ENCODE data around the gene C1GALT1. TPM values are rescaled to one million over a fixed set of nuclear protein-coding genes. Genes with fewer than 3 reads are reported as not detected.

C1GALT1 gene
- total and polyA plus RNA-seq, 12 donors: 3.6 to 217 (median 18.2) TPM

DNA sequence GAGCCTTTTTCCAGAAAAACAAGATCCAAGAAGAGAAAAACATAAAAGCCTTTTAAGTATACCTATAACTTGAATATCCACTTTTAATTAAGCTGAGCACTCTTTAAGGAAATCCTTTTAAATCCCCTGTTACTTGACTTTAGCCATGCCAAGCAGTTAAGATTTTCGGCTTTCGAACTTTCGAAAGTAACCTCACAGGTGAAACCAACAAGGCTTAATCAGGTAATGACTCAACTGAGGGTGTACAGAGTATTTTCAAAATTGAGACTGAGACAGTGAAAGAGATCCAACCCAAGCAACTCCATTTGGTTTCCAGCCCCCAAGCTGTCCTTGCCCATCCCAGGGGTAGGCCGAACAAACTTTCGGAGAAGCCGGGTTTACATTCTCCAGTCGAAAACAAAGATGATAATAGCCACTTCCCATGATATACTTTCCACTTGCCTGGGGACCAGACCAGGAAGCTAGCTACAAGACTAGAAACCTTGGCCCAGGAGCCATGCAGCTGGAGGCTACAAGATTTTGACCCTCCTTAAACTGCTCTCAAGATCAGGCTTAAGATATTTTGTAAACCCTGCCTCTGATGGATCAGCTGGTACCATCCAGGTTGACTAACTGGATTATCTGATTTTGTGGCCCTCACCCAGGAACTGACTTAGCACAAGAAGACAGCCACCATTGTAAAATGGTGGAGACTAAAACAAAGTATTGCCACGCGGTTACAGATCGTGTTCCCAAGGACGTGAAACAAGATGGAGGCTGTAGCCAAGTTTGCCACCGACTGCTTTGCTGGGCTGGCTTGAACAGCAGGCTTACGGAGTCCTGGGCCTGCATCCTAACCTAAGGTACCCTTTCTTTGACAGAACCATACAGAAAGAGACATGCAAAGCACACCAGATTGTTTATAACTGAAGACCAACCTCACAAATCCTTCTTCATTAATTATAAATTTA lies 32.3 kb downstream of the C1GALT1 start:
- Histone ChIP-seq H3K27ac (no peak overlapping the region), H3K27me3 (no peaks in the 10 kb centered on the region), H3K36me3 (replicated peaks in 1 of 2) (no peaks in the 10 kb centered on the region), H3K4me1 (replicated peaks in 1 of 2) (no peaks in the 10 kb centered on the region), H3K9me3 (replicated peaks in 1 of 3) (no peaks in the 10 kb centered on the region), H3K4me3 (no peak overlapping the region)
- TF ChIP-seq POLR2A (IDR thresholded peaks at IDR 0.05): no peak
- TF ChIP-seq, protein P1, sequence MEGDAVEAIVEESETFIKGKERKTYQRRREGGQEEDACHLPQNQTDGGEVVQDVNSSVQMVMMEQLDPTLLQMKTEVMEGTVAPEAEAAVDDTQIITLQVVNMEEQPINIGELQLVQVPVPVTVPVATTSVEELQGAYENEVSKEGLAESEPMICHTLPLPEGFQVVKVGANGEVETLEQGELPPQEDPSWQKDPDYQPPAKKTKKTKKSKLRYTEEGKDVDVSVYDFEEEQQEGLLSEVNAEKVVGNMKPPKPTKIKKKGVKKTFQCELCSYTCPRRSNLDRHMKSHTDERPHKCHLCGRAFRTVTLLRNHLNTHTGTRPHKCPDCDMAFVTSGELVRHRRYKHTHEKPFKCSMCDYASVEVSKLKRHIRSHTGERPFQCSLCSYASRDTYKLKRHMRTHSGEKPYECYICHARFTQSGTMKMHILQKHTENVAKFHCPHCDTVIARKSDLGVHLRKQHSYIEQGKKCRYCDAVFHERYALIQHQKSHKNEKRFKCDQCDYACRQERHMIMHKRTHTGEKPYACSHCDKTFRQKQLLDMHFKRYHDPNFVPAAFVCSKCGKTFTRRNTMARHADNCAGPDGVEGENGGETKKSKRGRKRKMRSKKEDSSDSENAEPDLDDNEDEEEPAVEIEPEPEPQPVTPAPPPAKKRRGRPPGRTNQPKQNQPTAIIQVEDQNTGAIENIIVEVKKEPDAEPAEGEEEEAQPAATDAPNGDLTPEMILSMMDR (IDR thresholded peaks at IDR 0.05): no peak
- intact Hi-C loops (cut with DNase I): no loop called here
- WGBS, 4 donors: 91 to 97% (median 96%) methylated on average over 13 of the region's 13 CpGs
- no peak for DNase-seq

GRCh38 chr7:7216279-7216678 lies 33.9 kb downstream of the C1GALT1 start:
- no peak for TF ChIP-seq POLR2A (IDR thresholded peaks at IDR 0.05)
- TF ChIP-seq, protein P1 (IDR thresholded peaks at IDR 0.05): no peak
- DNase-seq: no peak
- no peaks in the 10 kb centered on the region for H3K36me3 ChIP-seq (replicated peaks in 1 of 2)
- H3K4me3 ChIP-seq: no peak overlapping the region
- intact Hi-C loops (cut with DNase I): no loop called here
- peaks cover 0 to 6% of the 10 kb centered on the region in 2 donors for H3K4me1 ChIP-seq (replicated peaks in 1 of 2)
- 91 to 97% (median 94%) methylated on average over 6 of the region's 6 CpGs for WGBS, 4 donors
- no peak overlapping the region for H3K27ac ChIP-seq
- H3K27me3 ChIP-seq: no peaks in the 10 kb centered on the region
- no peaks in the 10 kb centered on the region for H3K9me3 ChIP-seq (replicated peaks in 1 of 3)

DNA sequence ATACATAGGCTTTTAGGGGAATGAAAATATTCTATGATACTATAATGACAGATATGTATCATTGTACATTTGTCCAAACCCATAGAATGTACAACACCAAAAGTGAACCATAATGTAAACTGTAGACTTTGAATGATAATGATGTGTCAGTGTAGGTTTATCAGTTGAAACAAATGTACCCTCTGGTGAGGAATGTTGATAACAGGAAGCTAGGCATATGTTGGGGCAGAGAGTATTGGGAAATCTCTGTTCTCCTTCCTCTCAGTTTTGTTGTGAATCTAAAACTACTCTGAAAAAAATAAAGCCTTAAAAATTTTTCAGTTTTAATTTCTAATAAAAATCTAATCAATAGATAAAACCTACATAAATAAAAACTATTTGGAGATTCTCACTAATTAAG lies 36.9 kb downstream of the C1GALT1 start:
- no peaks in the 10 kb centered on the region for H3K27me3 ChIP-seq
- H3K36me3 ChIP-seq (replicated peaks in 1 of 2): no peaks in the 10 kb centered on the region
- no peaks in the 10 kb centered on the region for H3K9me3 ChIP-seq (replicated peaks in 1 of 3)
- no peak for TF ChIP-seq POLR2A (IDR thresholded peaks at IDR 0.05)
- TF ChIP-seq, protein P1 (IDR thresholded peaks at IDR 0.05): no peak
- no peak overlapping the region for H3K27ac ChIP-seq
- DNase-seq: no peak
- no peak overlapping the region for H3K4me3 ChIP-seq
- peaks cover 0 to 15% of the 10 kb centered on the region in 2 donors for H3K4me1 ChIP-seq (replicated peaks in 1 of 2)
- intact Hi-C loops (cut with DNase I): no loop called here

DNA sequence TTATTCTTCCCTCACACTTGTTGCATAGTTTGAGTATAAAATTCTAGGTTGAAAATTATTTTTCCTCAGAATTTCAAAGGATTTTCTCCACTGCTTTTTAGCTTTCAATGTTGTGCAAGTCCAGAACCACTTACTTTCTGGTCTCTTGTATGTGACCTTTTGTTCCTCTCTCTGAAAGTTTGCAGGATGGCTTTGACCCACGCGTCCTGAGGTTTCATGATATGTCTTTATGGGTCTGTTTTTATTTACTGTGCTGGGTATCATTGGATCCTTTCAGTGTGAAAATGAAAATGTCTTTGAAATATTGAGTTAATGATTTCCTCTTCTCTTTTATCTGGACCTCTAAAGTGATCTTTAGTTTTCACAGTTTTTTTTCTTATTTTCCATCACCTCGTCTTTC lies 38.5 kb downstream of the C1GALT1 start:
- Histone ChIP-seq H3K9me3 (replicated peaks in 1 of 3) (no peaks in the 10 kb centered on the region), H3K36me3 (replicated peaks in 1 of 2) (no peaks in the 10 kb centered on the region), H3K27me3 (no peaks in the 10 kb centered on the region), H3K4me1 (replicated peaks in 1 of 2) (peaks cover 0 to 15% of the 10 kb centered on the region in 2 donors), H3K27ac (no peak overlapping the region), H3K4me3 (no peak overlapping the region)
- DNase-seq: no peak
- WGBS, 4 donors: 78 to 90% (median 82%) methylated on average over 3 of the region's 3 CpGs
- intact Hi-C loops (cut with DNase I): no loop called here
- TF ChIP-seq, protein P1 (IDR thresholded peaks at IDR 0.05): no peak
- TF ChIP-seq POLR2A (IDR thresholded peaks at IDR 0.05): no peak

Measured in adrenal gland (tissue), 12 donors.